Activated T-cell treated with anti-CD3 and anti-CD28 coated beads, Interleukin-2, amount 50 U/mL, for 4 hours (primary cell): ENCODE measurements around the gene TNFRSF19. TPM values are rescaled to one million over a fixed set of nuclear protein-coding genes. Genes with fewer than 3 reads are reported as not detected.
"Not testable (repeated sequence)": the region's sequence is repeated elsewhere in the genome, so short reads cannot be mapped to it uniquely, and the experiment has no call there.

Experiments
- ATAC-seq, 2 donors: fragments of 200-7000 bp; cut with Tn5 transposase; one replicate each; pipeline ENCODE4 v1.10.0; 2021
- DNase-seq: peaks from one replicate; pipeline ENCODE4 v3.0.0-alpha.2; 2020
- H3K27me3 Mint-ChIP-seq: one replicate; pipeline ENCODE4 v1.8.0; 2021; ENCODE audit warnings: low read depth, mixed read lengths
- H3K36me3 Mint-ChIP-seq: one replicate; pipeline ENCODE4 v1.8.0; 2022; ENCODE audit warnings: mixed read lengths; ENCODE audit not compliant: insufficient read depth
- H3K4me1 Mint-ChIP-seq: one replicate; pipeline ENCODE4 v1.8.0; 2021; ENCODE audit warnings: low read depth, mixed read lengths
- H3K4me3 Mint-ChIP-seq: one replicate; pipeline ENCODE4 v1.8.0; 2021; ENCODE audit warnings: mild to moderate bottlenecking, moderate library complexity, mixed read lengths
- H3K9me3 Mint-ChIP-seq: one replicate; pipeline ENCODE4 v1.8.0; 2021; ENCODE audit warnings: mixed read lengths
- total RNA-seq, 3 donors: library from RNA; stranded (reverse); gene quantifications; one replicate each; pipeline ENCODE4 v1.2.1, GENCODE V29; 2021

The TNFRSF19 gene
- under 1 TPM in 2 of 3 donors, not detected in 1; 0.05 to 0.18 TPM for total RNA-seq

- no peak within 1 kb of the TSS for H3K4me3 Mint-ChIP-seq
- DNase-seq (no peak), ATAC-seq (no peak)
- peaks cover 2% of the 10 kb centered on the region for H3K4me1 Mint-ChIP-seq
- H3K27me3 Mint-ChIP-seq: peaks cover 54% of the 10 kb centered on the region
- no peaks in the 10 kb centered on the region for H3K36me3 Mint-ChIP-seq
- H3K9me3 Mint-ChIP-seq: no peaks in the 10 kb centered on the region
These were observed at the start of gene TNFRSF19 for GRCh38 chr13:23570099-23570920. Gene TNFRSF19, plus strand, starts transcription at chr13:23570412. Its CDS starts 19,772 bp downstream, at chr13:23590184.

- not testable (repeated sequence) for H3K4me1 Mint-ChIP-seq, H3K4me3 Mint-ChIP-seq, H3K36me3 Mint-ChIP-seq, H3K27me3 Mint-ChIP-seq, ATAC-seq, DNase-seq, H3K9me3 Mint-ChIP-seq
These were observed 40.3 kb upstream of the TNFRSF19 start for GRCh38 chr13:23529926-23530325.

GRCh38 chr13:23531446-23531845 lies 38.8 kb upstream of the TNFRSF19 start:
- no peaks in the 10 kb centered on the region for H3K4me1 Mint-ChIP-seq

GRCh38 chr13:23534090-23534489 lies 36.1 kb upstream of the TNFRSF19 start:
- Mint-ChIP-seq H3K9me3 (peaks cover 6% of the 10 kb centered on the region), H3K4me3 (no peak overlapping the region), H3K4me1 (no peaks in the 10 kb centered on the region), H3K27me3 (peaks cover 5% of the 10 kb centered on the region), H3K36me3 (no peaks in the 10 kb centered on the region)
- no peak for ATAC-seq
- no peak for DNase-seq

More at GRCh38 chr13:23531446-23531845, 38.8 kb upstream of the TNFRSF19 start:
- H3K4me3 Mint-ChIP-seq: no peak overlapping the region
- no peak for DNase-seq
- no peak for ATAC-seq
- H3K9me3 Mint-ChIP-seq: no peaks in the 10 kb centered on the region
- H3K27me3 Mint-ChIP-seq: peaks cover 5% of the 10 kb centered on the region
- no peaks in the 10 kb centered on the region for H3K36me3 Mint-ChIP-seq

- Mint-ChIP-seq H3K36me3 (no peaks in the 10 kb centered on the region), H3K27me3 (peaks cover 23% of the 10 kb centered on the region), H3K9me3 (peaks cover 12% of the 10 kb centered on the region)
These were observed 28.9 kb upstream of the TNFRSF19 start for GRCh38 chr13:23541221-23541824.

GRCh38 chr13:23544668-23545067 lies 25.5 kb upstream of the TNFRSF19 start:
- Mint-ChIP-seq H3K9me3 (peaks cover 6% of the 10 kb centered on the region), H3K27me3 (peaks cover 43% of the 10 kb centered on the region), H3K4me1 (peaks cover 1% of the 10 kb centered on the region), H3K36me3 (no peaks in the 10 kb centered on the region), H3K4me3 (no peak overlapping the region)
- DNase-seq (no peak), ATAC-seq (no peak)

More at GRCh38 chr13:23541221-23541824, 28.9 kb upstream of the TNFRSF19 start:
- ATAC-seq: no peak
- Mint-ChIP-seq H3K4me1 (no peaks in the 10 kb centered on the region), H3K4me3 (no peak overlapping the region)
- no peak for DNase-seq

- ATAC-seq: no peak
- Mint-ChIP-seq H3K4me3 (no peak overlapping the region), H3K4me1 (peaks cover 1% of the 10 kb centered on the region), H3K27me3 (peaks cover 32% of the 10 kb centered on the region), H3K36me3 (no peaks in the 10 kb centered on the region), H3K9me3 (no peaks in the 10 kb centered on the region)
- DNase-seq: no peak
These were observed 23.1 kb upstream of the TNFRSF19 start for GRCh38 chr13:23547000-23547590.

- Mint-ChIP-seq H3K36me3 (no peaks in the 10 kb centered on the region), H3K4me3 (no peak overlapping the region), H3K4me1 (peaks cover 1% of the 10 kb centered on the region), H3K27me3 (peaks cover 42% of the 10 kb centered on the region), H3K9me3 (no peaks in the 10 kb centered on the region)
- DNase-seq (no peak), ATAC-seq (no peak)
These were observed 20.5 kb upstream of the TNFRSF19 start for GRCh38 chr13:23549724-23550123.

GRCh38 chr13:23550163-23550562 lies 20.0 kb upstream of the TNFRSF19 start:
- H3K27me3 Mint-ChIP-seq: peaks cover 43% of the 10 kb centered on the region

GRCh38 chr13:23551213-23552008 lies 18.8 kb upstream of the TNFRSF19 start:
- Mint-ChIP-seq H3K36me3 (no peaks in the 10 kb centered on the region), H3K4me3 (no peak overlapping the region), H3K9me3 (no peaks in the 10 kb centered on the region), H3K4me1 (peaks cover 1% of the 10 kb centered on the region), H3K27me3 (peaks cover 43% of the 10 kb centered on the region)
- ATAC-seq: no peak
- no peak for DNase-seq

More at GRCh38 chr13:23550163-23550562, 20.0 kb upstream of the TNFRSF19 start:
- Mint-ChIP-seq H3K9me3 (no peaks in the 10 kb centered on the region), H3K4me3 (no peak overlapping the region), H3K36me3 (no peaks in the 10 kb centered on the region), H3K4me1 (peaks cover 1% of the 10 kb centered on the region)
- no peak for DNase-seq
- ATAC-seq: no peak

GRCh38 chr13:23552171-23552570 lies 18.0 kb upstream of the TNFRSF19 start:
- no peak for DNase-seq
- ATAC-seq: no peak

GRCh38 chr13:23552661-23553060 lies 17.6 kb upstream of the TNFRSF19 start:
- Mint-ChIP-seq H3K9me3 (no peaks in the 10 kb centered on the region), H3K36me3 (no peaks in the 10 kb centered on the region), H3K27me3 (peaks cover 33% of the 10 kb centered on the region), H3K4me1 (no peaks in the 10 kb centered on the region), H3K4me3 (no peak overlapping the region)
- no peak for DNase-seq
- ATAC-seq: no peak

More at GRCh38 chr13:23552171-23552570, 18.0 kb upstream of the TNFRSF19 start:
- Mint-ChIP-seq H3K36me3 (no peaks in the 10 kb centered on the region), H3K4me3 (no peak overlapping the region), H3K4me1 (peaks cover under 1% of the 10 kb centered on the region), H3K27me3 (peaks cover 38% of the 10 kb centered on the region), H3K9me3 (no peaks in the 10 kb centered on the region)

- ATAC-seq: no peak
- Mint-ChIP-seq H3K4me3 (no peak overlapping the region), H3K36me3 (no peaks in the 10 kb centered on the region), H3K27me3 (peaks cover 26% of the 10 kb centered on the region), H3K4me1 (no peaks in the 10 kb centered on the region), H3K9me3 (no peaks in the 10 kb centered on the region)
- no peak for DNase-seq
These were observed 16.2 kb upstream of the TNFRSF19 start for GRCh38 chr13:23554000-23554399.

- no peaks in the 10 kb centered on the region for H3K36me3 Mint-ChIP-seq
- H3K27me3 Mint-ChIP-seq: peaks cover 25% of the 10 kb centered on the region
- ATAC-seq: no peak
- no peak overlapping the region for H3K4me3 Mint-ChIP-seq
- no peaks in the 10 kb centered on the region for H3K9me3 Mint-ChIP-seq
- no peaks in the 10 kb centered on the region for H3K4me1 Mint-ChIP-seq
- DNase-seq: no peak
These were observed 13.2 kb upstream of the TNFRSF19 start for GRCh38 chr13:23557043-23557442.
